Mammary epithelial cell (primary cell): Measurements from ENCODE around the gene MAGEC2.

Experiments used
- CTCF ChIP-seq, 2 donors: IDR thresholded peaks in 1 of 2; conservative IDR thresholded peaks in 1 of 2; 2 replicates each; pipeline ENCODE4 v1.5.1; 2011 to 2012; ENCODE audit warnings: inconsistent platforms in 2 of 2, low read length in 2 of 2, mild to moderate bottlenecking in 2 of 2, control low read depth in 1 of 2, low read depth in 1 of 2; ENCODE audit not compliant: insufficient read depth in 1 of 2; ENCODE audit errors: extremely low read depth in 1 of 2
- EZH2 ChIP-seq: IDR thresholded peaks from 2 replicates; pipeline ENCODE4 v1.6.1; 2012; ENCODE audit warnings: low read length, inconsistent platforms, borderline replicate concordance

GRCh38 chrX:142214081-142214480 is 9.0 kb upstream of the MAGEC2 start:
- TF ChIP-seq CTCF (conservative IDR thresholded peaks at IDR 0.05 in 1 of 2, IDR thresholded peaks at IDR 0.05 in 1 of 2; ENCODE audit: extremely low read depth in 1 of 2, insufficient read depth in 1 of 2, low read depth in 1 of 2, low read length in 2 of 2) (no peak), EZH2 (no peak)
